Stimulated activated naive CD4-positive, alpha-beta T cell treated with Interleukin-2 at 50 U/mL for 16 hours (primary cell): ENCODE results near the gene RSAD2.
A peak's percentile ranks its signal among the peaks of the same experiment; 100 is the strongest.

ENCODE experiments used
- DNase-seq: peaks from one replicate; lab custom pipeline; 2025; lab: John Stamatoyannopoulos, UW

The RSAD2 gene

DNA sequence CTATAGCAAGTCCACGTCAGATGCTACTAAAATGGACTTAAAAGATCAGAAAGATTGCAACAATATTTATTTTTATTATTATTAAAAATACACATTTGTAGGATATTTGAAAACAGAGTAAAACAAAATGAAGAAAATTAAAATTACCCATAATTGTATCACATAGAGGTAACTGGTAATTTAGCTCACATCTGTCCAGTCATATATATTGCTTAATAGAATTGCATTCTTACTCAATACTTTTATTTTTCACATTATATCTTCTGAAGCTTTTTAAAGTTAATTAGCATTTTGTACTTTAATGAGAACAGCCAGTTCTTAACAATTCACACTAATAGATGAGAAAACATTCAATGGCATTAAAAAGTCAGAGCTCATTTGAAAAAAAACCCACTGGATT, 28.1 kb downstream of the RSAD2 start:
- no peak for DNase-seq

DNA sequence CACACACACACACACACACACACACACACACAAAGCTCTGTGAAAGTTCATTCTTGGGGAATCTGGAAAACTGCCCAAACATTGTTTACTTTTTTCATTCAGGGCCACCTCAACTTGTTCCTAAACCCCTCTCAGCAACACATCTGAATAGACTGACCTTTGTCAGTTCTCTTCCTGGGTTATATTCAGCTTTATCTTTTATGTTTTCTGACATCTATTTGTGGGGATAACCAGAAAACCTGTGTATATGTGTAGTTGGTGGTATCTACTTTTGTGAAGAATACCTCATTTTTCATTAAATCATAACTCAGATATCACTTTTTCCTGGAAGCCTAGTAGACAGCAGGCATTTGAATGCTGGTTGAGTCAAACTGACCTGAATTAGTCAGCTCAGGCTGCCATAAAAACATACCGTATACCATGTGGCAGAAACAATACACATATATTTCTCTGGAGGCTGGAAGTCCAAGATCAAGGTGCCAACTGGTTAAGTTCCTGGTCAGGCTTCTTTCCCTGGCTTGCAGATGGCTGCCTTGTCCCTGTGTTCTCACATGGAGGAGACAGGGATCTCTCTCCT, 28.7 kb downstream of the RSAD2 start:
- no peak for DNase-seq

DNA sequence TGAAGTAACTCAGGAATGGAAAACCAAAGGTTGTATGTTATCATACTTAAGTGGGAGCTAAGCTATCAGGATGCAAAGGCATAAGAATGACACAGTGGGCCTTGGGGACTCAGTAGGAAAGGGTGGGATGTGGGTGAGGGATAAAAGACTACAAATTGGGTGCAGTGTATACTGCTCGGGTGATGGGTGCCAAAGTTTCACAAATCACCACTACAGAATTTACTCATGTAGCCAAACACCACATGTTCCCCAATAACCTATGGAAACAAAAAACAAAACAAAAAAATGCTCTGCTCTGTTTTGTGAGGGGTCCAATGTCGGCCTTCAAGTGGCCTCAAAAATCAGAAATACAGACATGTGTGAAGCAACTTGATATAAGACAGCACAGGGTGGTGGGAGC, 30.7 kb downstream of the RSAD2 start:
- DNase-seq, result no peak

DNA sequence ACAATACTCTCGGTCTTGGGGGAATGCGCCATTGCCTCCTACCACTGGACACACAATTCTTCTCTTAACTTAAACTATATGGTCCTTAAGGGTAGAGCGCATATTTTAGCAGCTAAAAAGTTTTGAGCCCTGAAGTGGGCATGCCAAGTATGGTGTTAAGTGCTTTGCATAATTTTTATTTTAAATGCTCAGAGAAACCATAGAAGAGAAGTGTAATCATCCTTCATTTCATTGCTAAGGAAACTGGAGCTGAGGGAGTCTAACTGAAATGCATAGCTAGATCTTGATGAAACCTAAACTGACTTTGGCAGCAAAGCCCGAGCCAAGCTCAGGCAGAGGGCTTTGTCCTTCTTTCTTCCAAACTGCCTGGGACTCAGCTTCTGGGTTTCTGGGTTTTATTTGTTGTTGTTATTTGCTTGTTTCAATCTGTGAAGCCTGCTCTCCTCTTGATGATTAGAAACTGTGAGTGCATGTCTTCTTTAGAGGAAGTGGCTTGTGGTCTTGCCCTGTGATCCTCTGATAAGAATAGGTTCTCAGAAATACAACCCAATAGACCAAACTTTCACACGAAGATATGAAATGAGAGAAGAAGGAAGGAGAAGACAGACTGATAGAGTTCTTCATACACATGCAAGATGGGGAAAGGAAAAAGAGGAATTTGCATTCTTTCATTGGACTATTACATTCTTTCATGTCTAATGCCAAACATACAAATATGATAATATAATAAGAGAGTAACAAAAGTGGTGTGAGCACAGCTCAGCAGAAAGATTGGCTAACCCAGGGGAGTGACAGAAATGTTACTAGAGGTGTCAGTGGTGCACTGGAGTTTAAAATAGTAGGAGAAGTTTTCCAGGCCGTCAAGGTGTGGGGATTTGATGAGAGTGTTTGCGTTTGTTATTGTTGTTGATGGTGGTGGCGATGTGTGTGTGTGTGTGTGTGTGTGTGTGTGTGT, 32.1 kb downstream of the RSAD2 start:
- DNase-seq, result no peak

DNA sequence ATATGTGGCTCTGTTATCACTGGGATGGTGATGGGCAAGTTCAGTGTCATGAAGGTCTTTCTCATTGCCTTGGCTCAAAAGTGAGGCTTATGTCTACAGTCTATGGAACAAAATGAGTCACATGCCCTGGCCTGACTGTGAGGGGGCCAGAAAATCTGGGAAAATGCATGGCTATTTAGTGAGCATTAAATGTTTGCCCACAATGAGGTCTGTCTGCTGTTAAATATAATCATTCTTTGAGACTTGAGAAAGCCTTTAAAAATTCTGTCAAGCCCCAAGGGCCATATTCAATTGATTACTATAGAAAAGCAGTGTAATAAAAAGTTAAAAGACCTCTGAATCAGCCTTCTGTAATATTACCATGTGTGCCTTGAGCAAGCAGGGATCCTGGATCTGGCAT, 34.1 kb downstream of the RSAD2 start:
- no peak for DNase-seq

DNA sequence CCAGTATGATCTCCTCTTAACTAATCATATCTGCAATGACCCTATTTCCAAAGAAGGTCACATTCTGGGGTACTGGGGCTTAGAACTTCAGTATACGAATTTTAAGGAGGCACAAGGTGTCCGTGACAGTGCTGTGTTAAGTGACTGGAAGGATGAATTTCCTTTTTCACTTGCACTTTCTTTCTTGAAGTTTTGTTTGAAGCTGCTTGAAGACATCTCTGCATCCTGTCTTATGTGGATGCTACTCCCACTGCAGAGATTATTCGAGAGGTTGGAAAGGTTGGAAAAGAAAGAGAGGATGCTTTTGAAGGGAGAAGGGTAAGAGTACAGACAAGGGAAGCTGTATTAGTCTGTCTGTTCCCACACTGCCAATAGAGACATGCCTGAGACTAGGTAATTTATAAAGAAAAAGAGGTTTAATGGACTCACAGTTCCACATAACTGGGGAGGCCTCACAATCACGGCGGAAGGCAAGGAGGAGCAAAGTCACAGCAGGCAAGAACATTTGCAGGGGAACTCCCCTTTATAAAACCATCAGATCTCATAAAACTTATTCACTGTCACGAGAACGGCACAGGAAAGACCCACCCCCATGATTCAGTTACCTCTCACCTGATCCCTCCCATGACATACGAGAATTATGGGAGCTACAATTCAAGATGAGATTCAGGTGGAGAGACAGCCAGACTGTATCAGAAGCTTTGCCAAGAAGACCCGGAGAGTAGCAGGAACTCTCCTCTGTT, 36.0 kb downstream of the RSAD2 start:
- DNase-seq, result peak; percentile 51

DNA sequence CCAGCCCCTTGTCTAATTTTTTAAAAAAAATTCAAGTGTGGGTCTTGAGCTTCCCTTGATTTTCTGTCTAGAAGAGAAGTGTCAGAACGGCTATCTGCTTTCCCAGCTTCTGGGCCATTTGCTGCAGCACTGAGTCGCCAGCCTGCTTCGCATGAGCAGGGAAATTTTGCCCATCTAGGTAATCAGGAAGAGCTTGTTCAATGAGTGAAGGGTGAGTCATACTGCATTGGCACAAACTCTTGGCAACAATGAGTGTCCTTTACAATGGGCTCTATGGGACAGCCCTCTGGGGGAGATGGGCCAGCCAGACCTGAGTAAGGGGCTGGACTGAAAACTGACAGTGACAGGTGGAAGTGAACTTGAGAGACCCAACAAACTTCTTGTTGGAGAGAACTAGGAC, 37.3 kb downstream of the RSAD2 start:
- peak; percentile 12 for DNase-seq

DNA sequence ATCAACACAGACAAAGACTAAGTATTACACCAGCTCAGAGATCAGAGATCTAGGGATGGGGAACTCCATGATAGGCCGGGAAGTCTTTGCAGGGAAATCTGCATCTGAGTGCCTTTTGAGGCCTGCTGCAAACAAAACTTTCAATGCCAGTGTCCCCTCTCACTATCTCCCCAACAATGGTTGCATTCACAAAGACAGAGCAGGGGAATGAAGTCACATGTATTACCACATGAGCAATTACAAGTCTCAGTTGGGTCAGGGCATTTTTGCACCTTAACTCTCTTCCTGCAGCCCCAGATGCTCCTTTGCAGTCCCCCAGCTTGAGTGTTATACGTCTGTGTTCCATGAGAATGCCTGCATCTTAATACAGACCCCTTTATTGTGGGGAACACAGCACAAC, 37.8 kb downstream of the RSAD2 start:
- DNase-seq, result no peak

DNA sequence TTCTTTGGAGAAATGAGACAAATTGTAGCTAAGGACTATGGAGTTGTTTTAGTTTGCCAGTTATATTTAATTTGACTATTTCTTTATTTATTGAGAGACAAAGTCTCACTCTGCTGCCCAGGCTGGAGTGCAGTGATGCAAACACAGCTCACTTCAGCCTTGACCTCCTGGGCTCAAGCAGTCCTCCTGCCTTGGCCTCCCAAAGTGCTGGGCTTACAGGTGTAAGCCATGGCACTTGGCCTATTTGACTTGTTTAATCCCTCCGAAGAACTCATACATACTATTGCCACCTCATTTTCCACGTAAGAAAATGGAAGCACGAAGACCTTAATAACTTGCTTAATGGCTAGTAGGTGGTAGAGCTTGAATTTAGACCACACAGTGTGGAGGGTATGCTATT, 38.6 kb downstream of the RSAD2 start:
- no peak for DNase-seq

DNA sequence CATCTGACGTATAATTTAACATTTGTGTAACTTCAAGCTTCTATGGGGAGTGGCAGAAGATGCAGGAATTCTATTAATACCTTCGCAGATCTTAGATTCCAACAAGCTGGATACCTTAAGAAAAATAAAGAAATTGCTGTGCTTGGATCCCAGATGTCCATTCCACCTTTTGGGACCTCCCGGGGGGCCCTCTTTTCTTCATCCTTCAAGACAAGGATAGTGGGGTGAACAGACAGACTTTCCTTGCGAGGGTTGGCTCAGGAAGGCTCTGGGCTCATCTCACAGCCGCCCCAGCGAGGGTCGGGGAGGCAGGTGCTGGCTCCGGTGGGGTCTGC, 39.1 kb downstream of the RSAD2 start:
- DNase-seq, result no peak

DNA sequence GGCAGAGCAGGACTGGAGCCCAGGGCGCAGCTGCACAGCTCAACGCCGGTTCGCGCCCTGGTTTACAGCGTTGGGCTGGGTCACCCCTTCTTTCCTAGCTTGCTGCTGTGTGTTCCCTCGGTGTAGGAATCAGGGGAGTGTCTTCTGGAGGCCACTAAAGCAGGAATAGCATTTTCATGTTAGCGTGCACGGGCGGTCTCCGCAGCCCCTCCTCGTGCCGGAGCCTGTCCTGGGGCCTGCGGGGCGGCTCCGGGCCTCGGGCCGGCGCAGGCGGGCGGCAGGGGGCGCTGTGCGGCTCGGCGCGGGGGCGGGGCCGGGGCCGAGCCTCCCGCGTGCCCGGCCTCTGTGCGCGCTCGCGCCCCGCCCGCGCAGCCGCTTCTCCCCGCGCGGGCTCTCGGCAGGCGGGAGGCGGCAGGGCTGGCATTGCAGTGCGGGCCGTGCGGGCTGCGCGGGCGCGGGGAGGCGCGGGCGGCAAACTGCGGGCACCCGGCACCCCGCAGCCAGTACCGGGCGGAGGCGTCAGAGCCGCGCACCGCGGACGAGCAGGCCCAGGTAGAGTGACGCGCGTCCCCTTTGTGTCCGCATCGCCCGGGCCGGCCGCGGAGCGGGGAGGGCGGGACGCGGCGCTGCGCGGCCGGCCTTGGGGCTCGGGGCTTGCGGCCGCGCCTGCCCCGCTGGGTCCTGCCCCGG, 39.6 kb downstream of the RSAD2 start, which contains the start of gene RNF144A:
Gene RNF144A (plus strand): TSS at position 342 of the 690 bp plus-strand sequence. CDS start 79,515 bp downstream, outside the sequence.
- peak; percentile 64 for DNase-seq

DNA sequence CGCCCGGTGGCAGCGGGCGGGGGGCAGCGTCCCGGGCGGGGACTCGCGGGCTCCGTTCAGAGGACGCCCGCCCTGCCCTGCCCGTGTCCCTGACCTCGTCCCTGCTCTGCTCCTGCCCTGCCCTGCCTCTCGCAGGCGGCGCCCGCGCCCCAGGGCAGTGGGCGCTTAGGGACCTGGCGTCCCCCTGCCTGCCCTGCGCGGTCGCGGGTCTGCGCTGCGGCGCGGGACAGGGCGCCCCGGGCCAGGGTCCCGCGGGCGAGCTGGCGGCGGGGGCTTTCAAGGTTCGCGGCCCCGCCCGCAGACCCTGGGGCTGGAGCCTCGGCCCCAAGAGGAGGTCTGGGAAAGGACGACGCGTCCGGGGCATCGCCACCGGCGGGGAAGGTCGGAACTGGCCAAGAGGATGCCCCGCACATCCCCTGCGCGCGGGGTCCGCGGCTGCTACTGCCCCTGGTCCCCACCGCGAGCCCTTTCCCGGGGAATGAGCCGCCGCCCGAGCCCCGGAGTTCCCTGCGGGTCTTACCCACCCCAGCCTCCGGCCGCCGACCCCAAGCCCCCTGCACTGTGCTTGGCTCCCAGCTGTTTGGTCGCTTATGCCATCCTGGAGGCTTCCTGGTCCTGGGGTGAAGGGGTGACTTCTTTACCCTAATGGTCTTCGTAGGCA, 40.3 kb downstream of the RSAD2 start:
- no peak for DNase-seq

DNA sequence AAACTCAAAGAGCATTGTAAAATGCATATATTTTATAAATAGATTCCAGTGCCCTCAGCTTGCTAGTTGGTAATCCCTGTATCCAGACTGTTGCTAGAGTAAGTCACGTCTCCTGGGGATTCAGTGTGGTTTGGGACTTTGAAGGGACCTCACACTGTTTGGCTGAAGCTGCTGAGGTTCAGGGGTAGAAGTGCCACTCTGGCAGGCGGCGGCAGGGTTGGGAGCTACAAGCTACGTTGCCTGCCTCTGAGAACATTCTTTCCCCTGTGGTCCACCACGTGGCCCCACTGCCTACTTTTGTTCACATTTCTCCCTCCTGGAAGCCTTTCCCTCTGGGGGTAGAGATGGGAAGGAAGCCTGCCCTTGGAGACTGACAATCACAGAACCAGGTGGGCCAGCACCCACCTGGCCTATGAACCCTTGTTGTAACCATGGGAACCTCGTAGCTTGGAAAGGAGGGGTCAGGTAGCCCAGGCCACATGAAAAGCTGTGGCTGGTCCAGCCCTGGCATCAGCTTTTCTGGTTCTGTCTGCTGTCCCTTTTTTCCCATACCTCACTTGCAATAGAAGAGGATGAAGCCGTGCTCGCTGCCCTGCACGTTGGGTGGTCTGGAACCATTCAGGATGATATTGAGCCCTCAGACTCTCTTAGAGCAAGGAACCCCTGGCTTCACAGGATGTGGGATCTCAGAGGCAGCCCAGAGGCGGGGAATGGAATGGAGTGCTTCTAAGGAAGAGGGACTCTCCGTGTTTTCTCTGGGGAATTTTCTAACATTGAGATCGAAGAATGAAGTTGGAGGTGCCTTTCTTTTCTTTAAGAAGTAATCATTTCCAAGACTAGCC, 42.5 kb downstream of the RSAD2 start:
- no peak for DNase-seq

DNA sequence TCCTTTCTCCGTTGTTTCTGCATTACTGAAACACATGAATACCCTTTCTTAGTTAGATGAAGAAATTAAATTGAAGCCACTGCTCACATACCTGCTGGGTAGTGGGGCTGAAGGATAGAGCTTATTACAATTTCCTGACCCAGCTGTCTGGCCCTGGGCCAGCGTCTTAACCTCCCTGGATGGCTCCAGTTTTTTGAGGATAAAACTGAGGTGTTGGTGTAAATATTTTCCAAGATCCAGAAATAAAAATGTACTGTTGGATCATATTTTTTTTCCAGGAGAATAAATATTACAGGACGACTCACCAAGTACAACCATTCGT, 43.1 kb downstream of the RSAD2 start:
- DNase-seq, result no peak

DNA sequence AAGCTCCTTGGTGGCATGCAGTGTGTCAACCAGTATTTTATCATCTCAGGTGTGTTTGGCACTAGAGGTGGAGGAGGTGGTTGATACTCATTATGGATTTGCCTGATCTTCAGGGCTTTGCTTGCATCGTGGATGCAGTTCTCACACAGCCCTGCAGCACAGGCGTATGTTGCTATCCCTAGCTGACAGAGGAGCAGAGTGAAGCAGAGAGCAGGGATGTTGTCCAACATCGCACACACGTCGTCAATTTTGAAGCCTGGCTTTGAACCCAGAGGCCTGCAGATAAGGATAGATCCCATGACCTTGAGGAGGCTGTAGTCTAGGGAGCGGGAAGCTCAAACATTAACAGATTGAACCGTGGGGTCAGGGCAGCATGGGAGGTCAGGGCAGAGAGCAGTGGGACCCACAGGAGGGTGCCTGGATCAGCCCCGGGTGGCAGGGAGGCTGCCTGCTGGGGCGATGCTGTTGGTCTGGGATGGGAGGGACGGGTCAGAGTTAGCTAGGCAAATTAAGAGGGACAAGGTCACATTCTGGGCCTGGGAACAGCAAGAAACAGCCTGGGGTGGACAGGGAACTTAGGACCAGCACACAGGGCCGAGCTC, 43.8 kb downstream of the RSAD2 start:
- DNase-seq, result no peak

DNA sequence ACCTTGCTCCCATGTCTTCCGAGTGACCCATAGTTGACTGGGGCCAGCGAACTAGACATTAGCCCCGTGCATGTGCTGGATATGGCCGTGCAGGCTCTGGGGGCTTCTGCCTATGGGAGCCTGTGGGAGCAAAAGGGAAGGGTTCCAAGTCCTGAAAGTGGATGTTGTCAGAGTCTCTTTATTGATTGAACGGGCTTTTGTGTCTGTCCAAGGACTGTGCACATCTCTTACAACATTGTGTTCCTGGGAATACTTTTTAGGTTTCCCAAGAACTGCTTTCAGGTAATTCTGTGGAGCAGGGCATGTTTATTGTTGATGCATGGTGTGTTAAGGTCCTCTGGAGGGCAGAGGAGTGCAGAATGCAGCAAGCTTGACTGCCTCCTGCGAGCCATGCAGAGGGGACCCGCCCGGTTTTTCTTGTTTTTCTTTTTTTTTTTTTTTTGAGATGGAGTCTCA, 44.7 kb downstream of the RSAD2 start:
- no peak for DNase-seq

DNA sequence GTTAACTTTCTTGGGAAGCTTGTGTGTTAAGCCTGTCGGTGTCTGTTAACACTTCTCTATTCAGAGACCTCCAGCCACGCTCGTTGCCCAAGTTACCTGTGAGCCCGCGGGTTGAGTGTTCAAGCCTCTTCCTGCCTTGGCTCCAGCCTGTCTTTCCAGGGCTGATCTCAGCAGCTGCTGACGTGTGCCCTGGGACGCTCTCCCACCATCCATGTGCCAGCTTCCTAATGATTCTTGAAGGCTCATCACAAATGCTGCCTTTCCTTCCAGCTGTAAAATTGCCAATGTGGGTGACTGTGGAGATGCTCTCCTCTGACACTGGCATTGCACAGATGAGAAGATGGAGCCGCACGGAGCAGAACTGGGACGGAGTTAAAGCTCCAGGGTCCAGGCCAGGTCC, 45.7 kb downstream of the RSAD2 start:
- no peak for DNase-seq

DNA sequence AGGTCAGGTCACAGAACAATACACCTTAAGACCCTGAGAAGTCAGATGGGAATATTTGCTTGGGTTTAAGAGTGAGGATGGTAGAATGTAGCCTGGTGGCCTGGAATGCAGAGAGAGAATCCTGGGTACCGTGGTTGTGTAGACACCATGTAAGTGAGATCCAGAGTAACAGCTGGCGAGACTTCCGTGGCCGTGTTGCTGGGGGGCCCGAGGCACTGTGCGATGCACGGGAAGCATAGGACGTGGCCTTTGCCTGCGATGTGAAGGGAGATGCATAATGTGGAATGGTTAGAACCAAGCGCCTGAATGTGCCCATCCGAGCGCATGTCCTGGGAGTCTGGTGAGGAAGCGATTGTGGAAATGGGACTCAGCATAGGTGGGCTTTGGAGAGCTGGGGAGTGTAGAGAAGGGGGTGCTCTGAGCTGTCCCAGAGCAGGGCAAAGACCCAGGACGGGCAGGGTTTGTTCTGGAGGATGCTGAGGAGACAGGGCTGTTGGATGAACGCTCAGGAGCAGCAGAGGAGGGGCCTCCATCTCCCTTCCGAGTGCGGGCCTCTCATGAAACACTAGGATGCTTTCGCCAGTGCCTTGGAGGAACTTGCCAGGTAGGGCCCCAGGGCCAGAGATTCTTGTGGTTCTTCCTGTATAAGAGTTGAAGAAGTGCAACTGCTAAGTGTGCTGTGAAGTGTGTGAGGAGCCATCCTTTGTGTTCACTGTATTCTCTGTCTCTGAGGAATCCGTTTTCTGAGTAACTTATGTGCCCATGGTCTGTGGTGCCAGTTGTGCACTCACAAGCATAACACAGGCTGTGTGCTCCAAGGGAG, 46.7 kb downstream of the RSAD2 start:
- DNase-seq, result no peak

DNA sequence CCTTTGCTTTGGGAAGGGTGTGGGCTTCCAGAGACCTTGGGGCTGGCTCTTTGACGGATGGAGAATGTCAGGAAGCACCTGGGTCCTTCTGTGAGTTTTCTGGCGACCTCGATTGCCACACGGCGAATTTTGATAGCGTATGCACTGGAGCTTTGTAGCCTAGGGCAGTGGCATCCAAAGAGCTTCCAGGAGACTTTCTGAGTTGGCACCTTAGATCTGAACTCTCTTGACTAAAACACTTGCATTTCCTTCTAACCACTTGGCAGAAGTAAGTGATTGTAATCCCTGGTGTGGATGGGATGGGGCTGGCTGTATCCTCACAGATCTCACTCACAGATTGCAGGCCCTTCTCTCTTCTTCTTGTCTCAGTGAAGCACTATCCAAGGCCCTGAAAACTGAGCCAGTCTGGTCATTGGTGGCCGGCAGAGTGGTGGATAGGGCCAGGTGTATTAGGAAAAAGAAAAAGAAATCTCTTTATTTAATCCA, 47.4 kb downstream of the RSAD2 start:
- no peak for DNase-seq
